K562 (cell line): ENCODE measurements around the gene ARID4B. TPM values are rescaled to one million over a fixed set of nuclear protein-coding genes. Genes with fewer than 3 reads are reported as not detected.

ENCODE experiments used
- BMI1 ChIP-seq: fragments of 150-350 bp; IDR thresholded peaks from 2 replicates; pipeline ENCODE4 v1.6.1; 2014; ENCODE audit warnings: low read length
- CBFA2T3 ChIP-seq: fragments of 450-650 bp; IDR thresholded peaks from 2 replicates; pipeline ENCODE4 v1.6.1; 2017
- GTF2E2 ChIP-seq: fragments of 200-800 bp; sonication (Bioruptor generic); IDR thresholded peaks from 2 replicates; pipeline ENCODE4 v1.6.1; 2016; ENCODE audit warnings: missing genetic modification characterization, missing compliant biosample characterization
- HINFP ChIP-seq: fragments of 450-650 bp; conservative IDR thresholded peaks from 2 replicates; pipeline ENCODE4 v1.6.1; 2016; ENCODE audit warnings: missing genetic modification characterization, low read depth, mild to moderate bottlenecking, control low read depth, missing compliant biosample characterization
- IRF2 ChIP-seq: sonication (generic); formaldehyde crosslinking; IDR thresholded peaks from 2 replicates; pipeline ENCODE4 v1.8.1; 2022; ENCODE audit warnings: mild to moderate bottlenecking, missing genetic modification reagents
- NCOA6 ChIP-seq: fragments of 450-650 bp; IDR thresholded peaks from 2 replicates; pipeline ENCODE4 v1.6.1; 2017; ENCODE audit warnings: mild to moderate bottlenecking
- NR1H2 ChIP-seq: sonication (generic); formaldehyde crosslinking; IDR thresholded peaks from 2 replicates; pipeline ENCODE4 v1.4.0; 2020; ENCODE audit warnings: mild to moderate bottlenecking, missing genetic modification reagents
- RBBP5 ChIP-seq: fragments of 200-600 bp; sonication (generic); IDR thresholded peaks from 2 replicates; pipeline ENCODE4 v1.6.1; 2012; ENCODE audit warnings: borderline replicate concordance, mild to moderate bottlenecking, low read length, control low read depth, inconsistent platforms; ENCODE audit not compliant: insufficient read depth, poor library complexity, severe bottlenecking
- STAT5A ChIP-seq: IDR thresholded peaks from 2 replicates; pipeline ENCODE4 v1.6.1; 2012; ENCODE audit warnings: low read length, inconsistent platforms, borderline replicate concordance
- WHSC1 ChIP-seq: IDR thresholded peaks from one replicate; pipeline ENCODE4 v1.6.1; 2012; ENCODE audit warnings: low read length, control low read depth, inconsistent platforms
- XRCC3 ChIP-seq: fragments of 450-650 bp; IDR thresholded peaks from 2 replicates; pipeline ENCODE4 v1.6.1; 2017; ENCODE audit warnings: mild to moderate bottlenecking, moderate library complexity
- ZBED1 ChIP-seq: IDR thresholded peaks from 2 replicates; pipeline ENCODE4 v1.6.1; 2014
- ZNF316 ChIP-seq: fragments of 450-650 bp; IDR thresholded peaks from 2 replicates; pipeline ENCODE4 v1.6.1; 2016
- ZNF707 ChIP-seq: fragments of 250-450 bp; sonication (Bioruptor Pico); conservative IDR thresholded peaks from 2 replicates; pipeline ENCODE4 v1.8.0; 2022; ENCODE audit warnings: inconsistent platforms, mild to moderate bottlenecking, moderate library complexity
- ZSCAN29 ChIP-seq: fragments of 450-650 bp; IDR thresholded peaks from 2 replicates; pipeline ENCODE4 v1.6.1; 2017
- polyA plus RNA-seq, 8 experiments: library from polyadenylated mRNA; depleted of rRNA in 4 of 8; stranded (reverse) in 5 of 8; unstranded in 3 of 8; fragments of >200 nt; fragmentation: Nextera tagmentation in 2 of 8; fragmentation: Illumina TruSeq in 1 of 8; extraction: Ambion mirVana in 2 of 8; extraction: Trizol in 1 of 8; gene quantifications; 2 replicates each; pipeline versions ENCODE4 v1.2.1 to v1.2.3, GENCODE V29; 2011 to 2014; ENCODE audit warnings: inconsistent platforms in 1 of 8, missing spikeins in 1 of 8
- total RNA-seq, 7 experiments: library from RNA; depleted of rRNA in 6 of 7; stranded (reverse); fragments of >200 nt in 6 of 7; fragmentation: Illumina TruSeq in 2 of 7; extraction: Trizol in 2 of 7; gene quantifications; 2 replicates each; pipeline versions ENCODE4 v1.2.1 to v1.2.3, GENCODE V29; 2011 to 2021; ENCODE audit warnings: low replicate concordance in 1 of 7
- TF ChIP-seq, protein P1 (sequence below): sonication (generic); formaldehyde crosslinking; IDR thresholded peaks from 2 replicates; pipeline ENCODE4 v1.8.0; 2023; ENCODE audit warnings: mild to moderate bottlenecking, missing genetic modification reagents
- TF ChIP-seq, protein P2 (sequence below), 2 experiments: fragments of 450-650 bp; formaldehyde crosslinking in 1 of 2; IDR thresholded peaks; 2 replicates each; pipeline versions ENCODE4 v1.4.0 to v1.6.1; 2014 to 2020; ENCODE audit warnings: mild to moderate bottlenecking in 2 of 2, borderline replicate concordance in 1 of 2, low read depth in 1 of 2

The ARID4B gene
- total and polyA plus RNA-seq, 9 of the 15 experiments (the other 6 are each of a cell fraction or from before 2014, with no cell fraction given) = 8.4 to 38.9 (median 18.5) TPM

DNA sequence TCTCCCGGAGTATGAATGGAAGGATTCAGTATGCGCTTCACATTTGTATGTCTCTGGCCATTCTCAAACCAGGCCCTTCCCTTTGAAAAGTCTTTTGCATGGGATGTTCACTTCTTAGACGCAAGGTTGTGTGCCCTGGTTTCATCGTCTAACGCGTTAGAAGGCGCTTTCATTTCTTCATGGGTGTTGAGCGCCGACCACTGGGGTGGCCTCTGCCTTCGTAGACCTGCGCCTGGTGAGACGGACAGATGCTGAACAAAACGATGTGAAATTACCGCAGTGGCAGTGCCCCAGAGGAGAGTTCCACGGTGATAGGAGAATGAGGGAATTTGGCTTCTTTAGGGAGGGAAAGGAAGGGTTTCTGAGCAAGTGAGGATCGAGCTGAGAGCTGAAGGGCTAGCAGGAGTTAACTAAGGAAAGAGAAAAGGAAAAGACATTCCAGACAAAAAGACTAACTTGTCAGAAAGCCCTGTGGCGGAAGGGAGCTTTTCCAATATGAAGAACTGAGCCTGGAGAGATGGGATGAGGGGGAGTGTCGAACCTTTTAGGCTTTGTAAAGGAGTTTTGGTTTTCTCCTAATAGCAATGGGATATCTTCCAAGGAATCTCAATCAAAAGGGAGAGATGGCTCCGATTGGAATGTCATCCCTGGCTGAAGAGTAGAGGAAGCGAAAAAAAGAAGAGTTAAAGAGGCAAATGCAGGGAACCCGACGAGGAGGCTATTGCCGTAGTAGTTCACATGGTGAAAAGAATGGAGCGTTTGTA lies 1.3 kb upstream of the ARID4B start (continued):
- TF ChIP-seq STAT5A (no peak), BMI1 (no peak), NR1H2 (0 out of 2 replicates have a peak, but pooled peaks have one; percentile 58), WHSC1 (no peak), ZSCAN29 (0 out of 2 replicates have a peak, but pooled peaks have one; percentile 9), GTF2E2 (tag) (peak; percentile 77; the same call in 1 of the 2 replicates), HINFP (no peak), ZBED1 (no peak), CBFA2T3 (no peak), IRF2 (CRISPR knock-in tag) (no peak), NCOA6 (0 out of 2 replicates have a peak, but pooled peaks have one; percentile 5), XRCC3 (no peak), ZNF707 (no peak), ZNF316 (no peak), RBBP5 (peak; percentile 62)
- TF ChIP-seq, protein P1, sequence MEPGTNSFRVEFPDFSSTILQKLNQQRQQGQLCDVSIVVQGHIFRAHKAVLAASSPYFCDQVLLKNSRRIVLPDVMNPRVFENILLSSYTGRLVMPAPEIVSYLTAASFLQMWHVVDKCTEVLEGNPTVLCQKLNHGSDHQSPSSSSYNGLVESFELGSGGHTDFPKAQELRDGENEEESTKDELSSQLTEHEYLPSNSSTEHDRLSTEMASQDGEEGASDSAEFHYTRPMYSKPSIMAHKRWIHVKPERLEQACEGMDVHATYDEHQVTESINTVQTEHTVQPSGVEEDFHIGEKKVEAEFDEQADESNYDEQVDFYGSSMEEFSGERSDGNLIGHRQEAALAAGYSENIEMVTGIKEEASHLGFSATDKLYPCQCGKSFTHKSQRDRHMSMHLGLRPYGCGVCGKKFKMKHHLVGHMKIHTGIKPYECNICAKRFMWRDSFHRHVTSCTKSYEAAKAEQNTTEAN (CRISPR knock-in tag) = no peak
- TF ChIP-seq, protein P2, sequence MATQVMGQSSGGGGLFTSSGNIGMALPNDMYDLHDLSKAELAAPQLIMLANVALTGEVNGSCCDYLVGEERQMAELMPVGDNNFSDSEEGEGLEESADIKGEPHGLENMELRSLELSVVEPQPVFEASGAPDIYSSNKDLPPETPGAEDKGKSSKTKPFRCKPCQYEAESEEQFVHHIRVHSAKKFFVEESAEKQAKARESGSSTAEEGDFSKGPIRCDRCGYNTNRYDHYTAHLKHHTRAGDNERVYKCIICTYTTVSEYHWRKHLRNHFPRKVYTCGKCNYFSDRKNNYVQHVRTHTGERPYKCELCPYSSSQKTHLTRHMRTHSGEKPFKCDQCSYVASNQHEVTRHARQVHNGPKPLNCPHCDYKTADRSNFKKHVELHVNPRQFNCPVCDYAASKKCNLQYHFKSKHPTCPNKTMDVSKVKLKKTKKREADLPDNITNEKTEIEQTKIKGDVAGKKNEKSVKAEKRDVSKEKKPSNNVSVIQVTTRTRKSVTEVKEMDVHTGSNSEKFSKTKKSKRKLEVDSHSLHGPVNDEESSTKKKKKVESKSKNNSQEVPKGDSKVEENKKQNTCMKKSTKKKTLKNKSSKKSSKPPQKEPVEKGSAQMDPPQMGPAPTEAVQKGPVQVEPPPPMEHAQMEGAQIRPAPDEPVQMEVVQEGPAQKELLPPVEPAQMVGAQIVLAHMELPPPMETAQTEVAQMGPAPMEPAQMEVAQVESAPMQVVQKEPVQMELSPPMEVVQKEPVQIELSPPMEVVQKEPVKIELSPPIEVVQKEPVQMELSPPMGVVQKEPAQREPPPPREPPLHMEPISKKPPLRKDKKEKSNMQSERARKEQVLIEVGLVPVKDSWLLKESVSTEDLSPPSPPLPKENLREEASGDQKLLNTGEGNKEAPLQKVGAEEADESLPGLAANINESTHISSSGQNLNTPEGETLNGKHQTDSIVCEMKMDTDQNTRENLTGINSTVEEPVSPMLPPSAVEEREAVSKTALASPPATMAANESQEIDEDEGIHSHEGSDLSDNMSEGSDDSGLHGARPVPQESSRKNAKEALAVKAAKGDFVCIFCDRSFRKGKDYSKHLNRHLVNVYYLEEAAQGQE (IDR thresholded peaks at IDR 0.05; ENCODE audit: borderline replicate concordance) = peak; percentile 17; the same call in 1 of the 2 replicates
- TF ChIP-seq, protein P2 (CRISPR knock-in tag; IDR thresholded peaks at IDR 0.05; ENCODE audit: low read depth) = no peak
